ENCODE results near the gene B4GALT6. TPM values are rescaled to one million over a fixed set of nuclear protein-coding genes. Genes with fewer than 3 reads are reported as not detected.

Gene B4GALT6
- polyA plus RNA-seq, 1 donor (not counting 4 experiments of a cell fraction or from before 2014, with no cell fraction given) = 7.1 TPM

DNA sequence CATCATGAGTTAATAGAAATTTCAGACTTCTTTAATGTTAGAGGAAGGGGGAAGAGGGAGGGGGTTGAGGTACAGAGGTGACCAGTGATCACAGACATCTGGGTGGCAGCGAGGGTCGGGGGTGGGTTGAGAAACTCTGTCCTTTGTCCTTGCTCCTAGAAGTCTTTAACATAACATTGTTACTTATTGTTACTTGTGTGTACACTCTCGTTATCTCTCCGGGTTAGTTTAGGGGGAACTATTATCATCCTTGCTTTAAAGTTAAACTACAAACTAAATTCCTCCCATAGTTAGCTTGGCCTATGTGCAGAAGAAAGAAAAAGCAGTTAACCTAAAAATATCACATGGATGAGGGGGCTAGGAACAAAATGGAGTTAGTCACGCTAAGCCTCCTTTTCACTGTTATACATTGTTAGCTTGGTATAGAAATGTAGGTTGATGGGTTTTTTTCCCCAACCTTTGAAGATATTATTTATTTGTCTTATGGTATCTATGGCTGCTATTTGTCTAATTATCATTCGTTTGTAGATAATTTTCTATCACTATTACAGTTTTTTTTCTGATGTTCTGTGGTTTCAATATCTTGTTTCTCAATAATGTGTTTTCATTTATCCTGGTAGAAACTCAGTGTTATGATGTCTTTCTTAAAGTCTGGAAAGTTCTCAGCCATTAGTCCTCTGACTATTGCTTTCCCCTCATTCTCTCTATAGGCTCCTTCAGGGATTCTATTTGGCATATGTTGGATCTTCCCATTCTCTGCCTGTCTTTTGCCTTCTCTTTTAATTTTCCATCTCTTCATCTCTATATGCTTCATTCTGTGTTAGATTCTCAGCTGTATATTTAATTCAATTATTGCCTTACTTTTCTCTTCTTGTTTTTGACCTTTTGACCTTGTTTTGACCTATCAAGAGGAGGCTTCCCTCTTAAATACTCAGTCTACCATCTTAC lies 13.2 kb upstream of the B4GALT6 start:
- no peak overlapping the region for H2AFZ ChIP-seq (ENCODE audit: control insufficient read depth, low read length)
- DNase-seq (ENCODE audit: low read depth, low spot score) (no peak), FAIRE-seq (no peak)
- no peaks in the 10 kb centered on the region for H4K20me1 ChIP-seq (ENCODE audit: control insufficient read depth, extremely low read depth, insufficient read depth, low read length)
- H3K4me3 ChIP-seq (ENCODE audit: control insufficient read depth in 2 of 3, extremely low read depth in 1 of 3, insufficient read depth in 2 of 3, low read depth in 1 of 3, low read length in 3 of 3) = no peak overlapping the region
- no peaks in the 10 kb centered on the region for H3K4me1 ChIP-seq (ENCODE audit: control insufficient read depth, extremely low read depth, insufficient read depth, low read length)
- dilution Hi-C loops (cut with MboI; ENCODE audit: extremely low pct_ligation_motif_present, low sequenced_read_pairs) = no loop called here
- H3K27ac ChIP-seq (ENCODE audit: control insufficient read depth, insufficient read depth, low read length) = no peak overlapping the region
- no peaks in the 10 kb centered on the region for H3K36me3 ChIP-seq (ENCODE audit: control insufficient read depth in 2 of 2, extremely low read depth in 1 of 2, insufficient read depth in 2 of 2, low read length in 2 of 2)
- H3K79me2 ChIP-seq (ENCODE audit: control insufficient read depth, insufficient read depth, low read length) = no peaks in the 10 kb centered on the region
- no peaks in the 10 kb centered on the region for H3K9me1 ChIP-seq (ENCODE audit: control insufficient read depth, extremely low read depth, insufficient read depth, low read length)
- H3K9ac ChIP-seq (ENCODE audit: control insufficient read depth, extremely low read depth, insufficient read depth, low read length) = no peak overlapping the region
- no peaks in the 10 kb centered on the region for H3K27me3 ChIP-seq (ENCODE audit: control insufficient read depth, extremely low read depth, insufficient read depth, low read length)
- no peak overlapping the region for H3K4me2 ChIP-seq (ENCODE audit: control insufficient read depth, extremely low read depth, insufficient read depth, low read depth, low read length)
- H3K9me3 ChIP-seq (ENCODE audit: control insufficient read depth, low read depth, low read length) = no peaks in the 10 kb centered on the region
- no peak for TF ChIP-seq EZH2 (IDR thresholded peaks at IDR 0.05; ENCODE audit: low read length)
- TF ChIP-seq, protein P1, sequence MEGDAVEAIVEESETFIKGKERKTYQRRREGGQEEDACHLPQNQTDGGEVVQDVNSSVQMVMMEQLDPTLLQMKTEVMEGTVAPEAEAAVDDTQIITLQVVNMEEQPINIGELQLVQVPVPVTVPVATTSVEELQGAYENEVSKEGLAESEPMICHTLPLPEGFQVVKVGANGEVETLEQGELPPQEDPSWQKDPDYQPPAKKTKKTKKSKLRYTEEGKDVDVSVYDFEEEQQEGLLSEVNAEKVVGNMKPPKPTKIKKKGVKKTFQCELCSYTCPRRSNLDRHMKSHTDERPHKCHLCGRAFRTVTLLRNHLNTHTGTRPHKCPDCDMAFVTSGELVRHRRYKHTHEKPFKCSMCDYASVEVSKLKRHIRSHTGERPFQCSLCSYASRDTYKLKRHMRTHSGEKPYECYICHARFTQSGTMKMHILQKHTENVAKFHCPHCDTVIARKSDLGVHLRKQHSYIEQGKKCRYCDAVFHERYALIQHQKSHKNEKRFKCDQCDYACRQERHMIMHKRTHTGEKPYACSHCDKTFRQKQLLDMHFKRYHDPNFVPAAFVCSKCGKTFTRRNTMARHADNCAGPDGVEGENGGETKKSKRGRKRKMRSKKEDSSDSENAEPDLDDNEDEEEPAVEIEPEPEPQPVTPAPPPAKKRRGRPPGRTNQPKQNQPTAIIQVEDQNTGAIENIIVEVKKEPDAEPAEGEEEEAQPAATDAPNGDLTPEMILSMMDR (optimal IDR thresholded peaks at IDR 0.05 in 1 of 3, IDR thresholded peaks at IDR 0.05 in 1 of 3, conservative IDR thresholded peaks at IDR 0.05 in 1 of 3; ENCODE audit: extremely low read depth in 1 of 3, insufficient read depth in 2 of 3, low read length in 3 of 3) = no peak

DNA sequence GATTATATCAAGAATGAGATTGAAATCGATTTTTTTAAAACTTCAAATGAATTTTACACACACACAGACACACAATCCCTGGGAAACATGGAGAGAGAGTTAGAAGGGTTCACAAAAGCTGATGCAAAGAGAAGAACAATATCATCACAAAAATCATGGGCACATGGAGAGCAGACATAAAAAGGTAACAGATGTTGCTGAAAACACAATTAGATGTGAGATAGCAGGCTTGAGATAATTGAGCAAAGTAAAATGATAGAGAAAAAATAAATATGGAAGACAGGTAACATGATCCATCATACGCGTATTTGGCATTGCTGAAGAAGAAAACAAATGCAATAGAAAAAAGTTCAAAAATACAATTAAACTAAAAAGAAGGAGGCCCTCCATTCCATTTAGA lies 11.6 kb upstream of the B4GALT6 start:
- Histone ChIP-seq H3K4me1 (ENCODE audit: control insufficient read depth, extremely low read depth, insufficient read depth, low read length) (no peaks in the 10 kb centered on the region), H3K9me1 (ENCODE audit: control insufficient read depth, extremely low read depth, insufficient read depth, low read length) (no peaks in the 10 kb centered on the region), H3K27ac (ENCODE audit: control insufficient read depth, insufficient read depth, low read length) (no peak overlapping the region), H2AFZ (ENCODE audit: control insufficient read depth, low read length) (no peak overlapping the region), H3K36me3 (ENCODE audit: control insufficient read depth in 2 of 2, extremely low read depth in 1 of 2, insufficient read depth in 2 of 2, low read length in 2 of 2) (no peaks in the 10 kb centered on the region), H4K20me1 (ENCODE audit: control insufficient read depth, extremely low read depth, insufficient read depth, low read length) (no peaks in the 10 kb centered on the region), H3K9me3 (ENCODE audit: control insufficient read depth, low read depth, low read length) (no peaks in the 10 kb centered on the region), H3K4me3 (ENCODE audit: control insufficient read depth in 2 of 3, extremely low read depth in 1 of 3, insufficient read depth in 2 of 3, low read depth in 1 of 3, low read length in 3 of 3) (no peak overlapping the region), H3K9ac (ENCODE audit: control insufficient read depth, extremely low read depth, insufficient read depth, low read length) (no peak overlapping the region), H3K27me3 (ENCODE audit: control insufficient read depth, extremely low read depth, insufficient read depth, low read length) (no peaks in the 10 kb centered on the region), H3K79me2 (ENCODE audit: control insufficient read depth, insufficient read depth, low read length) (no peaks in the 10 kb centered on the region), H3K4me2 (ENCODE audit: control insufficient read depth, extremely low read depth, insufficient read depth, low read depth, low read length) (no peak overlapping the region)
- TF ChIP-seq, protein P1 (optimal IDR thresholded peaks at IDR 0.05 in 1 of 3, IDR thresholded peaks at IDR 0.05 in 1 of 3, conservative IDR thresholded peaks at IDR 0.05 in 1 of 3; ENCODE audit: extremely low read depth in 1 of 3, insufficient read depth in 2 of 3, low read length in 3 of 3) = no peak
- no peak for TF ChIP-seq EZH2 (IDR thresholded peaks at IDR 0.05; ENCODE audit: low read length)
- FAIRE-seq = no peak
- DNase-seq (ENCODE audit: low read depth, low spot score) = no peak
- dilution Hi-C loops (cut with MboI; ENCODE audit: extremely low pct_ligation_motif_present, low sequenced_read_pairs) = no loop called here

All from keratinocyte (primary cell).